GM12892 (cell line): ENCODE results near the gene MKNK2.

Experiments used
- POLR2AphosphoS5 ChIP-seq: IDR thresholded peaks from 2 replicates; pipeline ENCODE4 v1.6.1; 2011; ENCODE audit warnings: low read depth, low read length, control low read depth
- TAF1 ChIP-seq: IDR thresholded peaks from 2 replicates; pipeline ENCODE4 v1.6.1; 2011; ENCODE audit warnings: low read depth, mild to moderate bottlenecking, control low read depth, low read length, borderline replicate concordance

DNA sequence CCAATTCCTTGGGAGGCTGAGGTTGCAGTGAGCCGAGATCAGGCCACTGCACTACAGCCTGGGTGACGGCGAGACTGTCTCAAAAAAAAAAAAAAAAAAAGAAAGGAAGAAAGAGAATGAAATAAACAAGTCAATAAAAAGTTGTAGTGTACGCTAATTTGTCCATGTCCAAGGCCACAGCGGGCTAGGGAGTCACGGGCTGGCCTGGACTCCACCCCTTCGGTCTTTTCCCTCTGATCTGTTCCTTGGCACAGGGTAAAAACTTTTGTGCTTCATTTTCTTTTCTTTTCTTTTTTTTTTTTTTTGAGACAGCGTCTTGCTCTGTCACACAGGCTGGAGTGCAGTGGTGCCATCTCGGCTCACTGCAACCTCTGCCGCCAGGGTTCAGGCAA is 19.4 kb upstream of the MKNK2 start:
- TF ChIP-seq POLR2AphosphoS5 (no peak; the same call in 1 of the 2 replicates), TAF1 (no peak)
